KMS-11 (cell line): ENCODE measurements around the gene DNASE1L1.

ENCODE experiments used
- H2AFZ ChIP-seq: fragments of 200-600 bp; sonication (generic); 2 replicates; pipeline ENCODE4 v1.6.1; 2016; ENCODE audit warnings: antibody characterized with exemption, mixed run types, low read depth
- H3K27ac ChIP-seq: fragments of 200-600 bp; sonication (generic); 2 replicates; pipeline ENCODE4 v1.6.1; 2016; ENCODE audit warnings: mild to moderate bottlenecking, mixed run types
- H3K27me3 ChIP-seq: fragments of 200-600 bp; sonication (generic); 2 replicates; pipeline ENCODE4 v1.6.1; 2017; ENCODE audit warnings: mild to moderate bottlenecking, low read depth, mixed run types, moderate library complexity; ENCODE audit not compliant: insufficient read depth
- H3K36me3 ChIP-seq: fragments of 200-600 bp; sonication (generic); 2 replicates; pipeline ENCODE4 v1.6.1; 2017; ENCODE audit warnings: mild to moderate bottlenecking, mixed run types; ENCODE audit not compliant: insufficient read depth
- H3K4me1 ChIP-seq: fragments of 200-600 bp; sonication (generic); 2 replicates; pipeline ENCODE4 v1.6.1; 2016; ENCODE audit warnings: mild to moderate bottlenecking, low read depth, mixed run types; ENCODE audit not compliant: poor library complexity, severe bottlenecking
- H3K4me2 ChIP-seq: fragments of 200-600 bp; sonication (generic); 2 replicates; pipeline ENCODE4 v1.7.0; 2016; ENCODE audit warnings: mild to moderate bottlenecking, mixed run types
- H3K4me3 ChIP-seq: fragments of 200-600 bp; sonication (generic); IDR thresholded peaks from 2 replicates; pipeline ENCODE4 v1.6.1; 2017; ENCODE audit warnings: low read depth, low read length, mixed read lengths; ENCODE audit not compliant: insufficient read depth
- H3K79me2 ChIP-seq: fragments of 200-600 bp; sonication (generic); 2 replicates; pipeline ENCODE4 v1.6.1; 2016; ENCODE audit warnings: low read depth, mixed run types; ENCODE audit not compliant: insufficient read depth
- H3K9ac ChIP-seq: fragments of 200-600 bp; sonication (generic); 2 replicates; pipeline ENCODE4 v1.6.1; 2016; ENCODE audit warnings: mild to moderate bottlenecking, mixed run types
- H4K20me1 ChIP-seq: fragments of 200-600 bp; sonication (generic); 2 replicates; pipeline ENCODE4 v1.6.1; 2016; ENCODE audit warnings: mild to moderate bottlenecking, mixed run types; ENCODE audit not compliant: insufficient read depth
- CTCF ChIP-seq: fragments of 200-600 bp; sonication (generic); conservative IDR thresholded peaks from 2 replicates; pipeline ENCODE4 v1.6.1; 2017; ENCODE audit warnings: low read depth, mild to moderate bottlenecking, antibody characterized with exemption, low read length, moderate library complexity, mixed read lengths

DNASE1L1 gene

DNA sequence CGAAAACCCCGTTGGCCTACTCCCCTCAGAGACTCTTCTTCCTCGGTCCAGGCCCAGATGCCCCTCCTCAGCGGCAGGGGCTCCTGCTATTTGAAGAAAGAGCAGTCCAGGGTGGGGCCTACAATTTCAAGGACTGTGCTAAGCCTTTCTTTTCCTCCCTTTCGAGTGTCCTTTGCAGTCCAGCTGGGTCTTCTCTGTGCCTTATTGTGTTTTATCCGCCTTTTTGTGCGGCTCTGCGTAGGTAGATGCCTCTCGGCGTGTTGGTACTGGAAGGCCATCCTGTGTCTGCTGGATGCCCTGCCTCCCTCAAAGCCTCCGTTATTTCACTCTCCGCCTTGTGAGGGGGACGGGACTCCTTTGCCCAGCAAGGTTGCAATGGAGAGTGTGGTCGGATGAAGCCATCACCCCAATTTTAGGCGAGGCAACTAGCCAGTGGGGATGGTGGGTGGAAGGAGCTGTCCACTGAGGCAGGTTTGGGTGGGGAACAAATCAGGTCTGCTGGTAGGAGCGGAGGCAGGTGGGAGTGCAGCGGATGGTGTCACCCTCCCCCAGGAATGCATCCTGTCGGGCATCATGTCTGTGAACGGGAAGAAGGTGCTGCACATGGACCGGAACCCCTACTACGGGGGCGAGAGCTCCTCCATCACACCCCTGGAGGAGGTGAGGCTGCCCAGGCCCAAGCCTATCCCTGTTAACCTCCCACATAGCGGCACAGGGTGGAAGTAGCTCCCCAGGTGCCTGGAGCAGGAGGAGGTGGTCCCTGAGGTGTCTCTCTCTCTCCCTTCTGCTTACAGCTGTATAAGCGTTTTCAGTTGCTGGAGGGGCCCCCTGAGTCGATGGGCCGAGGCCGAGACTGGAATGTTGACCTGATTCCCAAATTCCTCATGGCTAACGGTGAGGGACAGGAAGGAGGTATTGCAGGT lies 29.2 kb upstream of the DNASE1L1 start:
- TF ChIP-seq CTCF = no peak
- Histone ChIP-seq H3K27ac (no peak overlapping the region), H3K79me2 (peaks cover 12% of the 10 kb centered on the region; the same call in 1 of the 2 replicates), H3K4me3 (no peak overlapping the region), H3K4me1 (no peaks in the 10 kb centered on the region), H2AFZ (no peak overlapping the region), H3K4me2 (peak overlapping the region; percentile 71), H3K9ac (no peak overlapping the region), H4K20me1 (no peaks in the 10 kb centered on the region), H3K36me3 (no peaks in the 10 kb centered on the region), H3K27me3 (no peaks in the 10 kb centered on the region)

- H3K4me2 ChIP-seq = peak within 1 kb of the TSS; percentile 71
- no peaks in the 10 kb centered on the region for H4K20me1 ChIP-seq
- H3K9ac ChIP-seq = peak within 1 kb of the TSS; percentile 39; the same call in 1 of the 2 replicates
- H3K36me3 ChIP-seq = no peaks in the 10 kb centered on the region
- H3K4me1 ChIP-seq = no peaks in the 10 kb centered on the region
- no peak within 1 kb of the TSS for H3K4me3 ChIP-seq
- 0 out of 2 replicates have a peak within 1 kb of the TSS, but pooled peaks have one; percentile 38 for H3K27ac ChIP-seq
- no peaks in the 10 kb centered on the region for H3K27me3 ChIP-seq
- TF ChIP-seq CTCF = no peak
- H3K79me2 ChIP-seq = peaks cover 12% of the 10 kb centered on the region; the same call in 1 of the 2 replicates
- H2AFZ ChIP-seq = peak within 1 kb of the TSS; percentile 30; the same call in 1 of the 2 replicates
These were observed 28.1 kb upstream of the DNASE1L1 start, which contains the start of gene GDI1 for GRCh38 chrX:154436983-154437752. GDI1 (plus strand) TSS chrX:154437154; CDS start chrX:154437255, 101 bp downstream.

- no peaks in the 10 kb centered on the region for H3K4me1 ChIP-seq
- no peak overlapping the region for H3K4me3 ChIP-seq
- peaks cover 12% of the 10 kb centered on the region; the same call in 1 of the 2 replicates for H3K79me2 ChIP-seq
- H3K27ac ChIP-seq = 0 out of 2 replicates have a peak overlapping the region, but pooled peaks have one; percentile 38
- no peaks in the 10 kb centered on the region for H3K36me3 ChIP-seq
- no peak overlapping the region for H2AFZ ChIP-seq
- no peak for TF ChIP-seq CTCF
- H3K4me2 ChIP-seq = 0 out of 2 replicates have a peak overlapping the region, but pooled peaks have one; percentile 39
- no peaks in the 10 kb centered on the region for H4K20me1 ChIP-seq
- H3K9ac ChIP-seq = peak overlapping the region; percentile 39; the same call in 1 of the 2 replicates
- H3K27me3 ChIP-seq = no peaks in the 10 kb centered on the region
These were observed 27.4 kb upstream of the DNASE1L1 start for GRCh38 chrX:154436374-154436982.

DNA sequence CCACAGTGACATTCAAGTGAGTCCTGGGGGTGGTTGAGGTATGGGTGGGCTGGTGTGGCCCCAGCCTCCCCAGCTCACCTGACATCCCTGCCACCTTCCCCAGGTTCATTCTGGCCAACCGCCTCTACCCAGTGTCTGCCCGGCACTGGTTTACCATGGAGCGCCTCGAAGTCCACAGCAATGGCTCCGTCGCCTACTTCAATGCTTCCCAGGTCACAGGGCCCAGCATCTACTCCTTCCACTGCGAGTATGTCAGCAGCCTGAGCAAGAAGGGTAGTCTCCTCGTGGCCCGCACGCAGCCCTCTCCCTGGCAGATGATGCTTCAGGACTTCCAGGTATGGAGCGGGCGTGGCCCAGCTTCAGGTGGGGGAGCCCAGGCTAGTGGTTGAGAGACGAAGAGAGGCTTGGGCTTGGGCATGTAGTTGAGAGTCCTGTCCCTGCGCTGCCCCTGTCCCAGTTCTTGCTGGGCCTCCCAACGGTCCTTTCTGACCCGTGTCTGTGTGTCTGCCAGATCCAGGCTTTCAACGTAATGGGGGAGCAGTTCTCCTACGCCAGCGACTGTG lies 26.2 kb upstream of the DNASE1L1 start:
- Histone ChIP-seq H3K27ac (no peak overlapping the region), H3K4me2 (no peak overlapping the region), H3K4me1 (no peaks in the 10 kb centered on the region), H3K4me3 (no peak overlapping the region), H3K36me3 (no peaks in the 10 kb centered on the region), H3K9ac (no peak overlapping the region), H3K27me3 (no peaks in the 10 kb centered on the region), H2AFZ (no peak overlapping the region), H4K20me1 (no peaks in the 10 kb centered on the region), H3K79me2 (peaks cover 12% of the 10 kb centered on the region; the same call in 1 of the 2 replicates)
- no peak for TF ChIP-seq CTCF
